PC-3 (cell line): ENCODE data around the gene SEC63.

ENCODE experiments used
- CTCF ChIP-seq: fragments of 300-600 bp; sonication (generic); conservative IDR thresholded peaks from 2 replicates; pipeline ENCODE4 v1.5.1; 2017; ENCODE audit warnings: antibody characterized with exemption, low read depth, mild to moderate bottlenecking, low read length
- EZH2 ChIP-seq: fragments of 300-600 bp; sonication (generic); IDR thresholded peaks from one replicate; pipeline ENCODE4 v1.6.1; 2017; ENCODE audit warnings: antibody characterized with exemption, mild to moderate bottlenecking, low read length; ENCODE audit not compliant: unreplicated experiment
- EZH2phosphoT487 ChIP-seq: fragments of 300-600 bp; sonication (generic); IDR thresholded peaks from 2 replicates; pipeline ENCODE4 v1.6.1; 2018; ENCODE audit warnings: mild to moderate bottlenecking, antibody characterized with exemption, low read length, borderline replicate concordance

DNA sequence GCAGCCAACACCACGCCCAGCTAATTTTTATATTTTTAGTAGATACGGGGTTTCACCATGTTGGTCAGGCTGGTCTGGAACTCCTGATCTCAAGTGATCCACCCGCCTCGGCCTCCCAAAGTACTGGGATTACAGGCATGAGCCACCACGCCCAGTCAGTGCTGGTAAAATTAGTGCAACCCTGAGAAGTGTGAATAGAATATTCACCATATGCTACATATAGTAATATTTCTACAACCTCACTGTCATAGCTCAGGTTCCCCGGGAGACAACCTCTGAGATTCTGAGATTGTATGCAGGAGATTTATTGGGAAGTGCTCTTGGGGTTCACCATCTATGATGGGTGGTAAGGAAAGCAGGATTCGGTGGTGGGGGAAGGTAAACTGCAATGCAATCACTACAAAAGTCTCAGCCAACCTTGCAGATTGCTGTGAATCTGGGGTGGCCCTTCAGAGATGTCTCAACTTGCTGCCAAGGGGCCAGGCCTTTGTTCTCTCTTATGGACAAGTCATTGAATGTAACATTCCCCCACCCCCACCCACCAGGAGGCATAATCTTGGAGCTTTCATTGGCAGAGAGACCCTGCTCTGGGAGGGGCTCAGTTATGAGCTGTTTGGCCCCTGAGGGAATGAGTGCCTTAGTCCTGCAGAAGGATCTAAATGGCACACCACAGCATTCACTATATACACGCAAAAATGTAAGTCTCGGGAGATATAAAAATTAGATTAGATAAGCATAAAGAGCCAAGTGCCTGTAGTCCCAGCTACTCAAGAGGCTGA, 34.0 kb upstream of the SEC63 start:
- TF ChIP-seq CTCF (no peak), EZH2 (no peak), EZH2phosphoT487 (no peak)
